Neural progenitor cell (in vitro differentiated cells): Measurements from ENCODE around the gene RUVBL1.

Experiments
- EZH2 ChIP-seq: fragments of 200-600 bp; sonication (generic); IDR thresholded peaks from 2 replicates; pipeline ENCODE4 v1.6.1; 2017; ENCODE audit warnings: antibody characterized with exemption, mild to moderate bottlenecking, moderate library complexity
- TF ChIP-seq, protein P1 (sequence below): fragments of 200-600 bp; sonication (generic); IDR thresholded peaks from 2 replicates; pipeline ENCODE4 v1.5.1; 2017; ENCODE audit warnings: antibody characterized with exemption, mild to moderate bottlenecking

DNA sequence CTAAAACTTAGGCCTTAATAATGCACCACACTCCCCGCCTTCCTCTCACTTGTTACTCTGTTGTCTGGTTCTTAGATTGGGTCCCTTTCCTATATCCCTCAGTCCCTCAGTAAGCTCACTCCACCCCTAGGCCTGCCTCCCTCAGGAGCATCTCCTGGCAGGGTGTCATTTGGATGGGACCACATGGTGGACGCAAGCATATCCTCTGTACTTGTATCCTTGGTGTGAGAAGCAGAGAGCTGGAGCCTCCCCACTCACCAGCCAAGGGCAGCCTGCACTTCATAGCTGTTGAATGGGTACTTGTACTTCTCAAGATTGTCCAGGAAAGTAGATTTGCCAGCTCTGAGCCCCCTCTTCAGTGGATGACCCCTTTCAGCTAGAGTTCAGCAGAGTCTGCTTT lies 59.7 kb downstream of the RUVBL1 start:
- TF ChIP-seq, protein P1, sequence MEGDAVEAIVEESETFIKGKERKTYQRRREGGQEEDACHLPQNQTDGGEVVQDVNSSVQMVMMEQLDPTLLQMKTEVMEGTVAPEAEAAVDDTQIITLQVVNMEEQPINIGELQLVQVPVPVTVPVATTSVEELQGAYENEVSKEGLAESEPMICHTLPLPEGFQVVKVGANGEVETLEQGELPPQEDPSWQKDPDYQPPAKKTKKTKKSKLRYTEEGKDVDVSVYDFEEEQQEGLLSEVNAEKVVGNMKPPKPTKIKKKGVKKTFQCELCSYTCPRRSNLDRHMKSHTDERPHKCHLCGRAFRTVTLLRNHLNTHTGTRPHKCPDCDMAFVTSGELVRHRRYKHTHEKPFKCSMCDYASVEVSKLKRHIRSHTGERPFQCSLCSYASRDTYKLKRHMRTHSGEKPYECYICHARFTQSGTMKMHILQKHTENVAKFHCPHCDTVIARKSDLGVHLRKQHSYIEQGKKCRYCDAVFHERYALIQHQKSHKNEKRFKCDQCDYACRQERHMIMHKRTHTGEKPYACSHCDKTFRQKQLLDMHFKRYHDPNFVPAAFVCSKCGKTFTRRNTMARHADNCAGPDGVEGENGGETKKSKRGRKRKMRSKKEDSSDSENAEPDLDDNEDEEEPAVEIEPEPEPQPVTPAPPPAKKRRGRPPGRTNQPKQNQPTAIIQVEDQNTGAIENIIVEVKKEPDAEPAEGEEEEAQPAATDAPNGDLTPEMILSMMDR: no peak
- no peak for TF ChIP-seq EZH2
